ENCODE results near the gene CLHC1.

Gene CLHC1

GRCh38 chr2:55164534-55165480, 67.3 kb downstream of the CLHC1 start:
- H3K4me3 ChIP-seq (ENCODE audit: low read length): no peak overlapping the region
- TF ChIP-seq CTCF (IDR thresholded peaks at IDR 0.05; ENCODE audit: insufficient read depth, low read depth, low read length, missing control alignments): no peak
- DNase-seq (ENCODE audit: low read depth): no peak

GRCh38 chr2:55163941-55164390, 68.1 kb downstream of the CLHC1 start:
- DNase-seq (ENCODE audit: low read depth): peak; percentile 43
- H3K4me3 ChIP-seq (ENCODE audit: low read length): no peak overlapping the region
- TF ChIP-seq CTCF (IDR thresholded peaks at IDR 0.05; ENCODE audit: insufficient read depth, low read depth, low read length, missing control alignments): no peak

GRCh38 chr2:55163274-55163721, 68.8 kb downstream of the CLHC1 start:
- no peak overlapping the region for H3K4me3 ChIP-seq (ENCODE audit: low read length)
- TF ChIP-seq CTCF (IDR thresholded peaks at IDR 0.05; ENCODE audit: insufficient read depth, low read depth, low read length, missing control alignments): no peak
- no peak for DNase-seq (ENCODE audit: low read depth)

GRCh38 chr2:55162284-55163006, 69.6 kb downstream of the CLHC1 start:
- no peak for TF ChIP-seq CTCF (IDR thresholded peaks at IDR 0.05; ENCODE audit: insufficient read depth, low read depth, low read length, missing control alignments)

GRCh38 chr2:55161295-55162210, 70.5 kb downstream of the CLHC1 start:
- H3K4me3 ChIP-seq (ENCODE audit: low read length): no peak overlapping the region
- no peak for TF ChIP-seq CTCF (IDR thresholded peaks at IDR 0.05; ENCODE audit: insufficient read depth, low read depth, low read length, missing control alignments)
- DNase-seq (ENCODE audit: low read depth): no peak

More at GRCh38 chr2:55162284-55163006, 69.6 kb downstream of the CLHC1 start:
- no peak for DNase-seq (ENCODE audit: low read depth)
- H3K4me3 ChIP-seq (ENCODE audit: low read length): no peak overlapping the region

GRCh38 chr2:55160422-55160821, 71.7 kb downstream of the CLHC1 start:
- no peak overlapping the region for H3K4me3 ChIP-seq (ENCODE audit: low read length)
- no peak for DNase-seq (ENCODE audit: low read depth)
- TF ChIP-seq CTCF (IDR thresholded peaks at IDR 0.05; ENCODE audit: insufficient read depth, low read depth, low read length, missing control alignments): no peak

All from epithelial cell of esophagus (primary cell).